8988T (cell line): ENCODE results near the gene MUC22.
"Not testable (repeated sequence)": the region's sequence is repeated elsewhere in the genome, so short reads cannot be mapped to it uniquely, and the experiment has no call there.

Source experiments
- DNase-seq: peaks from one replicate; pipeline ENCODE4 v3.0.0; 2011

The MUC22 gene

GRCh38 chr6:31010393-31011060 lies at the start of gene MUC22:
MUC22 (plus strand) TSS chr6:31010474; CDS start chr6:31010707, 233 bp downstream.
- DNase-seq = no peak

- no peak for DNase-seq
Observed at GRCh38 chr6:30960907-30961673, 49.2 kb upstream of the MUC22 start.

GRCh38 chr6:30962716-30963115 lies 47.6 kb upstream of the MUC22 start:
- DNase-seq = no peak

- DNase-seq = no peak
Observed at GRCh38 chr6:30963641-30964040, 46.6 kb upstream of the MUC22 start.

- no peak for DNase-seq
Observed at GRCh38 chr6:30964075-30964474, 46.2 kb upstream of the MUC22 start.

GRCh38 chr6:30965140-30965601 lies 45.1 kb upstream of the MUC22 start:
- no peak for DNase-seq

- DNase-seq = no peak
Observed at GRCh38 chr6:30966154-30966553, 44.1 kb upstream of the MUC22 start.

GRCh38 chr6:30969171-30969570 lies 41.1 kb upstream of the MUC22 start:
- DNase-seq = not testable (repeated sequence)

- no peak for DNase-seq
Observed at GRCh38 chr6:30970946-30971345, 39.3 kb upstream of the MUC22 start.

GRCh38 chr6:30972816-30973215 lies 37.5 kb upstream of the MUC22 start:
- no peak for DNase-seq

- no peak for DNase-seq
Observed at GRCh38 chr6:30974490-30975252, 35.6 kb upstream of the MUC22 start.

- no peak for DNase-seq
Observed at GRCh38 chr6:30979141-30979540, 31.1 kb upstream of the MUC22 start.

- no peak for DNase-seq
Observed at GRCh38 chr6:30979690-30980089, 30.6 kb upstream of the MUC22 start.

GRCh38 chr6:30981942-30982772 lies 28.1 kb upstream of the MUC22 start:
- no peak for DNase-seq

- DNase-seq = no peak
Observed at GRCh38 chr6:30983439-30983838, 26.8 kb upstream of the MUC22 start, which contains the start of gene MUC21. MUC21 (plus strand) TSS chr6:30983718; CDS start chr6:30983959, 241 bp downstream.

GRCh38 chr6:30985490-30985889 lies 24.8 kb upstream of the MUC22 start:
- DNase-seq = no peak

- no peak for DNase-seq
Observed at GRCh38 chr6:30987304-30987703, 23.0 kb upstream of the MUC22 start.

- DNase-seq = no peak
Observed at GRCh38 chr6:30988209-30988825, 22.0 kb upstream of the MUC22 start.

- no peak for DNase-seq
Observed at GRCh38 chr6:30990422-30991086, 19.7 kb upstream of the MUC22 start.

GRCh38 chr6:30991891-30992290 lies 18.4 kb upstream of the MUC22 start:
- DNase-seq = no peak

GRCh38 chr6:30997301-30997700 lies 13.0 kb upstream of the MUC22 start:
- no peak for DNase-seq

GRCh38 chr6:30998785-30999184 lies 11.5 kb upstream of the MUC22 start:
- DNase-seq = no peak
